ENCODE data around the gene SFMBT2. TPM values are rescaled to one million over a fixed set of nuclear protein-coding genes. Genes with fewer than 3 reads are reported as not detected.

Gene SFMBT2
- total RNA-seq, 1 donor from 2014 or later: 22.3 TPM

- Histone ChIP-seq H3K4me1 (peaks cover 9% of the 10 kb centered on the region), H3K27ac (no peak overlapping the region), H3K4me3 (no peak overlapping the region), H3K36me3 (no peaks in the 10 kb centered on the region), H3K9me3 (no peaks in the 10 kb centered on the region), H3K27me3 (ENCODE audit: low read depth) (no peaks in the 10 kb centered on the region)
- DNase-seq (no peak), ATAC-seq (no peak)
- no peak for TF ChIP-seq CTCF (IDR thresholded peaks at IDR 0.05)
- intact Hi-C loops (cut with DNase I): loop anchor here (10.0 kb wide), 1 partner anchor 139 kb away; no protein-coding TSS in a partner anchor
These were observed 145.3 kb downstream of the SFMBT2 start for GRCh38 chr10:7265396-7266123.

DNA sequence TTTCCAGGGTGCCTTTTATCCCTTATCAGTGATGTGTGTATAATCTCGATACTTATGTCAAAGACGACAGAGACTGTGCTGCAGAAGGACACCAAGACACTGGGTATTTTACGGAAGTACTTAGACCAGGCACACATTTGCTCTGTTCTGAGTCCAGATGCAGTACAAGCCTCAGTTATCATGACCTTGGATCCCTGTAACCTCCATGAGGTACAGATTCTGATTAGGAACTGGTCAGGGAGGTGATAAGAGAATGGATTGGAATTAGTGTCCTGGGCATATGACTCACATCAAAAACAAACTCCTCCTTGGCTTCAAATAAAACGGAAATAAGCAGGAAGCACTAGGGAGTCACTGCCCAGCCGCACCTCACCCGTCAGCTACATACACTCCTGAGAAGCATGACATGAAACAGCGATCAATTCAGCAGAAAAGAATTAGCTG lies 146.5 kb downstream of the SFMBT2 start:
- intact Hi-C loops (cut with DNase I): loop anchor here (10.0 kb wide), 1 partner anchor 140 kb away; no protein-coding TSS in a partner anchor
- Histone ChIP-seq H3K4me1 (peaks cover 17% of the 10 kb centered on the region), H3K27me3 (ENCODE audit: low read depth) (no peaks in the 10 kb centered on the region), H3K27ac (no peak overlapping the region), H3K4me3 (no peak overlapping the region), H3K9me3 (no peaks in the 10 kb centered on the region), H3K36me3 (no peaks in the 10 kb centered on the region)
- DNase-seq: no peak
- no peak for TF ChIP-seq CTCF (IDR thresholded peaks at IDR 0.05)
- ATAC-seq: no peak

GRCh38 chr10:7263616-7264015 lies 147.2 kb downstream of the SFMBT2 start:
- H3K27ac ChIP-seq: no peak overlapping the region
- intact Hi-C loops (cut with DNase I): loop anchor here (10.0 kb wide), 1 partner anchor 141 kb away; no protein-coding TSS in a partner anchor
- TF ChIP-seq CTCF (IDR thresholded peaks at IDR 0.05): no peak
- H3K36me3 ChIP-seq: no peaks in the 10 kb centered on the region
- peaks cover 17% of the 10 kb centered on the region for H3K4me1 ChIP-seq
- no peak for DNase-seq
- ATAC-seq: no peak
- H3K27me3 ChIP-seq (ENCODE audit: low read depth): no peaks in the 10 kb centered on the region
- no peaks in the 10 kb centered on the region for H3K9me3 ChIP-seq
- no peak overlapping the region for H3K4me3 ChIP-seq

DNA sequence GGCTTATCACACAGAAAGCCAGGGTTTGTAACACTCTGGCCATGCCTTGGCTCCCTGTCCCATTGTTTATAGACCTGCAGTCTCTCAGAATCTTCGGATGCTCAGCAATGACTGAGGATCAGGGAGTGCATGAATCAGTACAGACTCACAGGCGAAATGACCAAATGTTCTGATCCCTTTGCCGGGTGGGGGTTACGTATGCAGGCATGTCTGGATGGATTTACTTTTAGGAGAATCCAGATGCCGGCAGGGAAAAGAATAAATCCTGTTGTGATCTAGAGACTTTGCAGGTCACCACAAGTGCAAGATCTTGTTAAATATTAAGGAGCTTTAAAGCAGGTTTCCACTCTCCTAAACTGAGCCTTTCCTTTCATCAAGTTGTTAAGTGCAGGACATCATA lies 149.5 kb downstream of the SFMBT2 start:
- Histone ChIP-seq H3K27ac (no peak overlapping the region), H3K27me3 (ENCODE audit: low read depth) (no peaks in the 10 kb centered on the region), H3K4me1 (peaks cover 17% of the 10 kb centered on the region), H3K9me3 (no peaks in the 10 kb centered on the region), H3K36me3 (no peaks in the 10 kb centered on the region), H3K4me3 (no peak overlapping the region)
- no peak for ATAC-seq
- TF ChIP-seq CTCF (IDR thresholded peaks at IDR 0.05): no peak
- DNase-seq: no peak
- intact Hi-C loops (cut with DNase I): loop anchor here (10.0 kb wide), 1 partner anchor 143 kb away; no protein-coding TSS in a partner anchor

DNA sequence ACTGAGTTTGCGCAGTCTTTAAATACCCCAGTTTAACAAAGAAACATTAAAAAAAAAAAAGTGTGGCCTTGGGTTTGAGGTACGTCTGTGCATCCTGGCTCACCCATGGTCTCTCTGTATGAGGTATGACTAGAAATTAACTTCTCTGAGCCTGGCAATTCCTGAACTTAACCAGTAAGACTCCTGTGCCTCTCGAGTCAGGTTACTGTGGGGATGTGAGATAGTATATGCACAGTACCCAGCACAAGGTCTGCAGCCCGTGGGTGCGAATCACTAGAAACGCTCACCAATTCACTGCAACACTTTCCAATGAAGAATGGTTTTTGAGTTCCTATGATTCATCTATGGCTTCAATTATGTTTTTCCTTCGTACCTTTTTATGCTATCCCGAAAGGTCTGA lies 149.9 kb downstream of the SFMBT2 start:
- Histone ChIP-seq H3K36me3 (no peaks in the 10 kb centered on the region), H3K27ac (no peak overlapping the region), H3K4me3 (no peak overlapping the region), H3K4me1 (peaks cover 19% of the 10 kb centered on the region), H3K27me3 (ENCODE audit: low read depth) (no peaks in the 10 kb centered on the region), H3K9me3 (no peaks in the 10 kb centered on the region)
- DNase-seq (no peak), ATAC-seq (peak in 1 of 2 donors; percentile 13)
- no peak for TF ChIP-seq CTCF (IDR thresholded peaks at IDR 0.05)
- intact Hi-C loops (cut with DNase I): loop anchor here (10.0 kb wide), 1 partner anchor 144 kb away; no protein-coding TSS in a partner anchor
